H9 (cell line): Measurements from ENCODE around the gene TPRX1. TPM values are rescaled to one million over a fixed set of nuclear protein-coding genes. Genes with fewer than 3 reads are reported as not detected.
"Not testable (repeated sequence)": the region's sequence is repeated elsewhere in the genome, so short reads cannot be mapped to it uniquely, and the experiment has no call there.

ENCODE experiments used
- DNase-seq: peaks from one replicate; pipeline ENCODE4 v3.0.0-alpha.2; 2017
- H2AFZ ChIP-seq: one replicate; pipeline ENCODE4 v1.6.1; 2013; ENCODE audit warnings: mild to moderate bottlenecking, low read length, control low read depth, moderate library complexity
- H2AK5ac ChIP-seq: 2 replicates; pipeline ENCODE4 v1.6.1; 2013; ENCODE audit warnings: low read length, control low read depth, mixed read lengths; ENCODE audit not compliant: insufficient read length
- H2BK120ac ChIP-seq: one replicate; pipeline ENCODE4 v1.6.1; 2013; ENCODE audit warnings: low read depth, mild to moderate bottlenecking, low read length, control low read depth, inconsistent platforms; ENCODE audit not compliant: poor library complexity, severe bottlenecking
- H2BK12ac ChIP-seq: 2 replicates; pipeline ENCODE4 v1.6.1; 2013; ENCODE audit warnings: low read length, control low read depth, mixed read lengths, low read depth; ENCODE audit not compliant: insufficient read length
- H2BK15ac ChIP-seq: 2 replicates; pipeline ENCODE4 v1.6.1; 2013; ENCODE audit warnings: low read depth, low read length, control low read depth
- H2BK20ac ChIP-seq: one replicate; pipeline ENCODE4 v1.6.1; 2013; ENCODE audit warnings: low read depth, mild to moderate bottlenecking, low read length, control low read depth, inconsistent platforms; ENCODE audit not compliant: poor library complexity, severe bottlenecking
- H2BK5ac ChIP-seq: 2 replicates; pipeline ENCODE4 v1.6.1; 2013; ENCODE audit warnings: low read length, control low read depth, mixed read lengths; ENCODE audit not compliant: insufficient read length
- H3K14ac ChIP-seq: 2 replicates; pipeline ENCODE4 v1.6.1; 2013; ENCODE audit warnings: low read length, control low read depth; ENCODE audit not compliant: insufficient read depth
- H3K18ac ChIP-seq: 2 replicates; pipeline ENCODE4 v1.6.1; 2013; ENCODE audit warnings: low read depth, mild to moderate bottlenecking, mixed read lengths, low read length, control low read depth; ENCODE audit not compliant: insufficient read length
- H3K23ac ChIP-seq: 2 replicates; pipeline ENCODE4 v1.6.1; 2013; ENCODE audit warnings: low read length, control low read depth, mixed read lengths, low read depth; ENCODE audit not compliant: insufficient read length
- H3K23me2 ChIP-seq: 2 replicates; pipeline ENCODE4 v1.6.1; 2013; ENCODE audit warnings: low read depth, mild to moderate bottlenecking, mixed read lengths, low read length, control low read depth; ENCODE audit not compliant: insufficient read length, poor library complexity, severe bottlenecking
- H3K27ac ChIP-seq: 2 replicates; pipeline ENCODE4 v1.5.1; 2013; ENCODE audit warnings: low read length, control low read depth, mixed read lengths, low read depth; ENCODE audit not compliant: insufficient read length
- H3K27me3 ChIP-seq: 2 replicates; pipeline ENCODE4 v1.6.1; 2013; ENCODE audit warnings: low read length, control low read depth, inconsistent platforms; ENCODE audit not compliant: insufficient read depth
- H3K4ac ChIP-seq: 2 replicates; pipeline ENCODE4 v1.6.1; 2013; ENCODE audit warnings: low read depth, mild to moderate bottlenecking, control low read depth, inconsistent platforms, low read length, moderate library complexity
- H3K4me1 ChIP-seq: 2 replicates; pipeline ENCODE4 v1.6.1; 2013; ENCODE audit warnings: low read length, control low read depth, inconsistent platforms; ENCODE audit not compliant: insufficient read depth
- H3K4me2 ChIP-seq: 2 replicates; pipeline ENCODE4 v1.6.1; 2013; ENCODE audit warnings: low read length, control low read depth, mixed read lengths; ENCODE audit not compliant: insufficient read length, insufficient read depth
- H3K56ac ChIP-seq: 2 replicates; pipeline ENCODE4 v1.6.1; 2013; ENCODE audit warnings: low read depth, mild to moderate bottlenecking, mixed read lengths, low read length, control low read depth; ENCODE audit not compliant: insufficient read length
- H3K79me1 ChIP-seq: 2 replicates; pipeline ENCODE4 v1.6.1; 2013; ENCODE audit warnings: low read depth, mild to moderate bottlenecking, moderate library complexity, low read length, control low read depth, inconsistent platforms; ENCODE audit not compliant: insufficient read depth, poor library complexity, severe bottlenecking
- H3K79me2 ChIP-seq: 2 replicates; pipeline ENCODE4 v1.6.1; 2013; ENCODE audit warnings: low read length, control low read depth, inconsistent platforms; ENCODE audit not compliant: insufficient read depth
- H3K9ac ChIP-seq: 2 replicates; pipeline ENCODE4 v1.6.1; 2013; ENCODE audit warnings: low read length, control low read depth, mixed read lengths; ENCODE audit not compliant: insufficient read length; ENCODE audit errors: extremely low read depth
- H3K9me3 ChIP-seq: one replicate; pipeline ENCODE4 v1.6.1; 2013; ENCODE audit warnings: low read depth, low read length, inconsistent platforms; ENCODE audit not compliant: control insufficient read depth
- H3T11ph ChIP-seq: one replicate; pipeline ENCODE4 v1.6.1; 2013; ENCODE audit warnings: mild to moderate bottlenecking, low read length, control low read depth, inconsistent platforms
- H4K20me1 ChIP-seq: one replicate; pipeline ENCODE4 v1.6.1; 2013; ENCODE audit not compliant: control insufficient read depth, insufficient read length, insufficient read depth
- H4K5ac ChIP-seq: 2 replicates; pipeline ENCODE4 v1.6.1; 2013; ENCODE audit warnings: low read depth, mild to moderate bottlenecking, mixed read lengths, low read length, control low read depth; ENCODE audit not compliant: insufficient read length
- H4K8ac ChIP-seq: replicated peaks from 2 replicates; pipeline ENCODE4 v1.6.1; 2013; ENCODE audit warnings: low read length, control low read depth, mixed read lengths, low read depth; ENCODE audit not compliant: insufficient read length
- H4K91ac ChIP-seq: 2 replicates; pipeline ENCODE4 v1.6.1; 2013; ENCODE audit warnings: low read depth, mild to moderate bottlenecking, moderate library complexity, mixed read lengths, low read length, control low read depth; ENCODE audit not compliant: insufficient read length
- H3K27ac Mint-ChIP-seq, 3 experiments: 2 replicates in 2 of 3; 3 replicates in 1 of 3; pipeline ENCODE4 v1.8.0; 2020 to 2021; ENCODE audit warnings: mixed read lengths in 3 of 3, mild to moderate bottlenecking in 1 of 3, moderate library complexity in 1 of 3
- H3K27me3 Mint-ChIP-seq: 2 replicates; pipeline ENCODE4 v1.8.0; 2021; ENCODE audit warnings: low read depth, mild to moderate bottlenecking, moderate library complexity, mixed read lengths
- H3K36me3 Mint-ChIP-seq, 3 experiments: 2 replicates in 2 of 3; 3 replicates in 1 of 3; pipeline ENCODE4 v1.8.0; 2020 to 2021; ENCODE audit warnings: low read depth in 3 of 3, mixed read lengths in 3 of 3; ENCODE audit not compliant: insufficient read depth in 1 of 3
- H3K4me1 Mint-ChIP-seq, 2 experiments: 2 replicates each; pipeline ENCODE4 v1.8.0; 2020; ENCODE audit warnings: mixed read lengths in 2 of 2
- H3K4me3 Mint-ChIP-seq, 2 experiments: 2 replicates in 1 of 2; 3 replicates in 1 of 2; pipeline ENCODE4 v1.8.0; 2020 to 2021; ENCODE audit warnings: mild to moderate bottlenecking in 2 of 2, mixed read lengths in 2 of 2, moderate library complexity in 1 of 2
- H3K9me3 Mint-ChIP-seq, 2 experiments: 2 replicates in 1 of 2; 3 replicates in 1 of 2; pipeline ENCODE4 v1.8.0; 2020; ENCODE audit warnings: mild to moderate bottlenecking in 2 of 2, mixed read lengths in 2 of 2, moderate library complexity in 1 of 2
- WGBS: extraction: QIAGEN DNeasy Blood & Tissue Kit; methylation state at CpG from one replicate; pipeline ENCODE4 v1.1.7; 2013; ENCODE audit warnings: missing lambda C conversion rate, low lambda C conversion rate, mixed read lengths; ENCODE audit not compliant: insufficient read length; ENCODE audit errors: extremely low coverage; 5-methylcytosine and 5-hydroxymethylcytosine counted together
- total RNA-seq: library from RNA; stranded (reverse); gene quantifications from 2 replicates; pipeline ENCODE4 v1.2.1, GENCODE V29; 2021
- TF ChIP-seq, protein P1 (sequence below): fragments of 200-600 bp; sonication (generic); conservative IDR thresholded peaks from 3 replicates; pipeline ENCODE4 v1.8.0; 2021; ENCODE audit warnings: antibody characterized with exemption, mild to moderate bottlenecking

The TPRX1 gene
- total RNA-seq, 1 experiment from 2014 or later = not detected

DNA sequence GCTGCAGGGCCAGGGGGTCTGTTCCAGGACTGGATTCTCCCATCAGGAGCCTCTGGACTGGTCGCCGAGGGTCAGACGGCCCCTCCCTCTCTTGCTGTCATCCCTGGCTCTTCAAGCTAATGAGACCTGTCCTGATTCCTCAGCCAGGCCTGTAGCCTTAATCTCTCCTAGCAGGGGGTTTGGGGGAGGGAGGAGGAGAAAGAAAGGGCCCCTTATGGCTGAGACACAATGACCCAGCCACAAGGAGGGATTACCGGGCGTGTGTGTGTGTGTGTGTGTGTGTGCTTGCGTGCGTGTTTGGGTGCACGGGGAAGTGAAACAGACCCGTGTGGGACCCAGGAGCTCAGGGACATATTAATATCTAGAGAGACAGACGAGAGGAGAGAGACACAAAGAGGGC, 15.5 kb upstream of the TPRX1 start:
- H4K91ac ChIP-seq = no peak overlapping the region
- no peaks in the 10 kb centered on the region for H3K79me2 ChIP-seq
- no peak overlapping the region for H4K8ac ChIP-seq
- H3K79me1 ChIP-seq = no peaks in the 10 kb centered on the region
- H3K4me1 Mint-ChIP-seq = peaks cover 40 to 46% of the 10 kb centered on the region in 2 experiments
- H2BK120ac ChIP-seq = no peak overlapping the region
- H4K5ac ChIP-seq = no peak overlapping the region
- H4K20me1 ChIP-seq = no peaks in the 10 kb centered on the region
- peak overlapping the region; percentile 62 for H3K18ac ChIP-seq
- no peak overlapping the region for H3K23ac ChIP-seq
- no peak overlapping the region for H3K4ac ChIP-seq
- TF ChIP-seq, protein P1, sequence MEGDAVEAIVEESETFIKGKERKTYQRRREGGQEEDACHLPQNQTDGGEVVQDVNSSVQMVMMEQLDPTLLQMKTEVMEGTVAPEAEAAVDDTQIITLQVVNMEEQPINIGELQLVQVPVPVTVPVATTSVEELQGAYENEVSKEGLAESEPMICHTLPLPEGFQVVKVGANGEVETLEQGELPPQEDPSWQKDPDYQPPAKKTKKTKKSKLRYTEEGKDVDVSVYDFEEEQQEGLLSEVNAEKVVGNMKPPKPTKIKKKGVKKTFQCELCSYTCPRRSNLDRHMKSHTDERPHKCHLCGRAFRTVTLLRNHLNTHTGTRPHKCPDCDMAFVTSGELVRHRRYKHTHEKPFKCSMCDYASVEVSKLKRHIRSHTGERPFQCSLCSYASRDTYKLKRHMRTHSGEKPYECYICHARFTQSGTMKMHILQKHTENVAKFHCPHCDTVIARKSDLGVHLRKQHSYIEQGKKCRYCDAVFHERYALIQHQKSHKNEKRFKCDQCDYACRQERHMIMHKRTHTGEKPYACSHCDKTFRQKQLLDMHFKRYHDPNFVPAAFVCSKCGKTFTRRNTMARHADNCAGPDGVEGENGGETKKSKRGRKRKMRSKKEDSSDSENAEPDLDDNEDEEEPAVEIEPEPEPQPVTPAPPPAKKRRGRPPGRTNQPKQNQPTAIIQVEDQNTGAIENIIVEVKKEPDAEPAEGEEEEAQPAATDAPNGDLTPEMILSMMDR = no peak
- H3K36me3 Mint-ChIP-seq = peaks cover 0 to 6% (median 0%) of the 10 kb centered on the region in 3 experiments; a peak in 1 of 7 replicates
- no peak overlapping the region for H3K4me2 ChIP-seq
- DNase-seq = peak; percentile 64
- no peak overlapping the region for H3K14ac ChIP-seq
- H3K9me3 ChIP-seq = no peaks in the 10 kb centered on the region
- no CpG with 5 or more reads among the region's 10 CpGs for WGBS
- H3K9me3 Mint-ChIP-seq = peaks cover 4% of the 10 kb centered on the region in 2 experiments; a peak in 3 of 5 replicates
- H2AFZ ChIP-seq = no peak overlapping the region
- H3K4me1 ChIP-seq = no peaks in the 10 kb centered on the region
- H2BK20ac ChIP-seq = no peak overlapping the region
- peak overlapping the region; percentile 87 to 91 (median 89); a peak in 6 of 7 replicates for H3K27ac Mint-ChIP-seq
- H2BK5ac ChIP-seq = no peak overlapping the region
- H3K23me2 ChIP-seq = no peaks in the 10 kb centered on the region
- no peak overlapping the region for H3T11ph ChIP-seq
- H3K27ac ChIP-seq = no peak overlapping the region
- peak overlapping the region; percentile 29 to 74 for H3K4me3 Mint-ChIP-seq
- H3K27me3 Mint-ChIP-seq = peaks cover 8% of the 10 kb centered on the region
- no peak overlapping the region for H3K56ac ChIP-seq
- H2AK5ac ChIP-seq = no peak overlapping the region
- H3K27me3 ChIP-seq = no peaks in the 10 kb centered on the region
- H2BK12ac ChIP-seq = no peak overlapping the region
- H3K9ac ChIP-seq = no peak overlapping the region
- H2BK15ac ChIP-seq = no peak overlapping the region

DNA sequence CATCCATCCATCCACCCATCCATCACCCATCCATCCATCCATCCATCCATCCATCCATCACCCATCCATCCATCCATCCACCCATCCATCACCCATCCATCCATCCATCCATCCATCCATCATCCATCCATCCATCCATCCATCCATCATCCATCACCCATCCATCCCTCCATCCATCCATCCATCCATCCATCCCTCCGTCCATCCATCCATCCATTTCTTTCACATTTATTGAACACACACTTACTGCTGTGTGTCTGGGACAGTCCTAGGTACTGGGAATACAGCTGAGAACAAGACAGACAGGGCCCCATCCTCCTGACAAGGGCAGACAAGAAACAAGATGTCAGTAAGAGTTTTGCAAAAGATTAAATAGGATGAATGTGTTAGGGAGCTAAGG, 13.9 kb upstream of the TPRX1 start:
- not testable (repeated sequence) for H2BK20ac ChIP-seq, H4K5ac ChIP-seq, H3K14ac ChIP-seq, H3K4ac ChIP-seq, H3K9me3 Mint-ChIP-seq, H3K23me2 ChIP-seq, H3T11ph ChIP-seq, H2AK5ac ChIP-seq, H3K36me3 Mint-ChIP-seq, H3K23ac ChIP-seq, H2BK120ac ChIP-seq, H3K9ac ChIP-seq, H4K8ac ChIP-seq, H3K79me2 ChIP-seq, H3K18ac ChIP-seq, H3K4me3 Mint-ChIP-seq, H2BK15ac ChIP-seq, H3K27me3 Mint-ChIP-seq, H3K27ac ChIP-seq, H4K91ac ChIP-seq, H3K27ac Mint-ChIP-seq, H3K56ac ChIP-seq, DNase-seq, H2BK5ac ChIP-seq, H3K4me2 ChIP-seq, H3K27me3 ChIP-seq, H2BK12ac ChIP-seq, H3K4me1 ChIP-seq, H3K79me1 ChIP-seq, H3K9me3 ChIP-seq, H4K20me1 ChIP-seq, H2AFZ ChIP-seq
- 100% methylated on average over 1 of the region's 1 CpG for WGBS
- peaks cover 39 to 50% of the 10 kb centered on the region in 2 experiments for H3K4me1 Mint-ChIP-seq
